HCT116 (cell line): ENCODE results near the gene RAI14.

Experiments
- ELF1 ChIP-seq: IDR thresholded peaks from 2 replicates; pipeline ENCODE4 v1.6.1; 2012; ENCODE audit warnings: low read depth, borderline replicate concordance
- EZH2phosphoT487 ChIP-seq: fragments of 200-600 bp; IDR thresholded peaks from 2 replicates; pipeline ENCODE4 v1.6.1; 2018; ENCODE audit warnings: antibody characterized with exemption, borderline replicate concordance
- POLR2AphosphoS5 ChIP-seq: IDR thresholded peaks from 2 replicates; pipeline ENCODE4 v1.6.1; 2011; ENCODE audit warnings: mild to moderate bottlenecking, low read depth, low read length, moderate library complexity
- TF ChIP-seq, protein P1 (sequence below), 3 experiments: fragments of 200-600 bp in 1 of 3; sonication (generic) in 1 of 3; IDR thresholded peaks in 2 of 3; conservative IDR thresholded peaks in 1 of 3; 2 replicates each; pipeline ENCODE4 v1.5.1; 2012 to 2017; ENCODE audit warnings: low read depth in 2 of 3, low read length in 2 of 3, antibody characterized with exemption in 1 of 3, borderline replicate concordance in 1 of 3, control low read depth in 1 of 3, mild to moderate bottlenecking in 1 of 3, mixed read lengths in 1 of 3, mixed run types in 1 of 3, moderate library complexity in 1 of 3; ENCODE audit not compliant: insufficient read depth in 1 of 3
- TF ChIP-seq, protein P2 (sequence below): IDR thresholded peaks from 2 replicates; pipeline ENCODE4 v1.6.1; 2012; ENCODE audit warnings: low read depth

DNA sequence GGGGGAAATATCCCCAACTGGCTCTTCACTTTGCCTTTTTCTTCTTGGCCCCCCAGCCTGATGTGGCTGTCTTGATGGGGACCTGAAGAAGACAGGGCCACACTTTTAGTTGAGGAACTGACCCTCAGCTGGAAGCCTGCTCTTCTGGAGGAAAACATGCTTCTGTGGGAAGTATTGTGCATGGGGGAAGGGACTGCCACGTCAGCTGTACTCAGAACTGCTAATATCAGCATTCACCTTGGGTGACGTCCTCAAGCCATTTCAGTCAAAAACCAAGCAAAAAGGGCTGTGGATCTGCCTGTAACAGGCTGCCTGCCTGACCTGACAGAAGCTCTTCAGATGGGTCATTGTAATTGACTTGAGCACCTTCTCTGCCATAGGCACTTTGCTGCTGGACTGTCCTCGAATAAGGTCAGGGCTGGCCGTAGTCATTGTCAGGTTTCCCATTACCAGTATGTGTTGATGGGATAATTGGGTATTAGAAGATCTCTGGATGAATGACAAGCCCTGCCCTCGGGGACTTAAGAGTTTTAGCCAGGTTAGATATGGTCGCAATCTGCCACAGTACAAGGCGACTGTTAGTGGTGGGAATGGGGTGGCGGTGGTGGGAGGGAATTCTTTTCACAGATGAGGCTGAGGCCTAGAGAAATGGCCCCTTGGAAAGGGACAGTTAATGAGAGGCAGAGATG, 10.4 kb downstream of the RAI14 start:
- TF ChIP-seq, protein P1, sequence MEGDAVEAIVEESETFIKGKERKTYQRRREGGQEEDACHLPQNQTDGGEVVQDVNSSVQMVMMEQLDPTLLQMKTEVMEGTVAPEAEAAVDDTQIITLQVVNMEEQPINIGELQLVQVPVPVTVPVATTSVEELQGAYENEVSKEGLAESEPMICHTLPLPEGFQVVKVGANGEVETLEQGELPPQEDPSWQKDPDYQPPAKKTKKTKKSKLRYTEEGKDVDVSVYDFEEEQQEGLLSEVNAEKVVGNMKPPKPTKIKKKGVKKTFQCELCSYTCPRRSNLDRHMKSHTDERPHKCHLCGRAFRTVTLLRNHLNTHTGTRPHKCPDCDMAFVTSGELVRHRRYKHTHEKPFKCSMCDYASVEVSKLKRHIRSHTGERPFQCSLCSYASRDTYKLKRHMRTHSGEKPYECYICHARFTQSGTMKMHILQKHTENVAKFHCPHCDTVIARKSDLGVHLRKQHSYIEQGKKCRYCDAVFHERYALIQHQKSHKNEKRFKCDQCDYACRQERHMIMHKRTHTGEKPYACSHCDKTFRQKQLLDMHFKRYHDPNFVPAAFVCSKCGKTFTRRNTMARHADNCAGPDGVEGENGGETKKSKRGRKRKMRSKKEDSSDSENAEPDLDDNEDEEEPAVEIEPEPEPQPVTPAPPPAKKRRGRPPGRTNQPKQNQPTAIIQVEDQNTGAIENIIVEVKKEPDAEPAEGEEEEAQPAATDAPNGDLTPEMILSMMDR (IDR thresholded peaks at IDR 0.05 in 2 of 3, conservative IDR thresholded peaks at IDR 0.05 in 1 of 3; ENCODE audit: borderline replicate concordance in 1 of 3, insufficient read depth in 1 of 3, low read depth in 2 of 3, low read length in 2 of 3), result no peak
- TF ChIP-seq ELF1 (no peak), POLR2AphosphoS5 (no peak), EZH2phosphoT487 (no peak)
- TF ChIP-seq, protein P2, sequence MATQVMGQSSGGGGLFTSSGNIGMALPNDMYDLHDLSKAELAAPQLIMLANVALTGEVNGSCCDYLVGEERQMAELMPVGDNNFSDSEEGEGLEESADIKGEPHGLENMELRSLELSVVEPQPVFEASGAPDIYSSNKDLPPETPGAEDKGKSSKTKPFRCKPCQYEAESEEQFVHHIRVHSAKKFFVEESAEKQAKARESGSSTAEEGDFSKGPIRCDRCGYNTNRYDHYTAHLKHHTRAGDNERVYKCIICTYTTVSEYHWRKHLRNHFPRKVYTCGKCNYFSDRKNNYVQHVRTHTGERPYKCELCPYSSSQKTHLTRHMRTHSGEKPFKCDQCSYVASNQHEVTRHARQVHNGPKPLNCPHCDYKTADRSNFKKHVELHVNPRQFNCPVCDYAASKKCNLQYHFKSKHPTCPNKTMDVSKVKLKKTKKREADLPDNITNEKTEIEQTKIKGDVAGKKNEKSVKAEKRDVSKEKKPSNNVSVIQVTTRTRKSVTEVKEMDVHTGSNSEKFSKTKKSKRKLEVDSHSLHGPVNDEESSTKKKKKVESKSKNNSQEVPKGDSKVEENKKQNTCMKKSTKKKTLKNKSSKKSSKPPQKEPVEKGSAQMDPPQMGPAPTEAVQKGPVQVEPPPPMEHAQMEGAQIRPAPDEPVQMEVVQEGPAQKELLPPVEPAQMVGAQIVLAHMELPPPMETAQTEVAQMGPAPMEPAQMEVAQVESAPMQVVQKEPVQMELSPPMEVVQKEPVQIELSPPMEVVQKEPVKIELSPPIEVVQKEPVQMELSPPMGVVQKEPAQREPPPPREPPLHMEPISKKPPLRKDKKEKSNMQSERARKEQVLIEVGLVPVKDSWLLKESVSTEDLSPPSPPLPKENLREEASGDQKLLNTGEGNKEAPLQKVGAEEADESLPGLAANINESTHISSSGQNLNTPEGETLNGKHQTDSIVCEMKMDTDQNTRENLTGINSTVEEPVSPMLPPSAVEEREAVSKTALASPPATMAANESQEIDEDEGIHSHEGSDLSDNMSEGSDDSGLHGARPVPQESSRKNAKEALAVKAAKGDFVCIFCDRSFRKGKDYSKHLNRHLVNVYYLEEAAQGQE, result no peak
